Loucy (cell line): Measurements from ENCODE around the gene COMMD1.

Source experiments
- H2AFZ ChIP-seq: fragments of 200-600 bp; sonication (generic); 2 replicates; pipeline ENCODE4 v1.6.0; 2016; ENCODE audit warnings: antibody characterized with exemption, mild to moderate bottlenecking, low read length, moderate library complexity
- H3F3A ChIP-seq: fragments of 200-600 bp; 2 replicates; pipeline ENCODE4 v1.6.0; 2016; ENCODE audit warnings: antibody characterized with exemption, low read depth, mild to moderate bottlenecking
- H3K27me3 ChIP-seq: fragments of 200-600 bp; sonication (generic); 2 replicates; pipeline ENCODE4 v1.6.1; 2014; ENCODE audit warnings: low read length, mild to moderate bottlenecking; ENCODE audit not compliant: insufficient read depth, poor library complexity, severe bottlenecking
- H3K36me3 ChIP-seq: fragments of 200-600 bp; sonication (generic); 2 replicates; pipeline ENCODE4 v1.6.1; 2016; ENCODE audit warnings: low read length; ENCODE audit not compliant: insufficient read depth
- H3K4me1 ChIP-seq: fragments of 200-600 bp; sonication (generic); 2 replicates; pipeline ENCODE4 v1.5.1; 2014; ENCODE audit warnings: low read length, mild to moderate bottlenecking; ENCODE audit not compliant: insufficient read depth, poor library complexity, severe bottlenecking
- H3K4me2 ChIP-seq: fragments of 200-600 bp; sonication (generic); 2 replicates; pipeline ENCODE4 v1.6.0; 2014; ENCODE audit warnings: antibody characterized with exemption, low read length, low read depth, mild to moderate bottlenecking; ENCODE audit not compliant: poor library complexity, severe bottlenecking
- H3K4me3 ChIP-seq: fragments of 200-600 bp; sonication (generic); 2 replicates; pipeline ENCODE4 v1.5.1; 2014; ENCODE audit warnings: low read length, mild to moderate bottlenecking, mixed read lengths; ENCODE audit not compliant: poor library complexity, severe bottlenecking
- H3K79me2 ChIP-seq: fragments of 200-600 bp; sonication (generic); 2 replicates; pipeline ENCODE4 v1.6.1; 2014; ENCODE audit warnings: low read length; ENCODE audit not compliant: insufficient read depth
- H3K9ac ChIP-seq: fragments of 200-600 bp; sonication (generic); 2 replicates; pipeline ENCODE4 v1.6.0; 2014; ENCODE audit warnings: mild to moderate bottlenecking, low read depth, low read length, moderate library complexity; ENCODE audit not compliant: poor library complexity, severe bottlenecking
- H3K9me2 ChIP-seq: fragments of 200-600 bp; sonication (generic); replicated peaks from 2 replicates; pipeline ENCODE4 v1.6.1; 2016; ENCODE audit warnings: low read depth, low read length, mixed read lengths
- H3K9me3 ChIP-seq: fragments of 200-600 bp; sonication (generic); 2 replicates; pipeline ENCODE4 v1.6.1; 2014; ENCODE audit warnings: mild to moderate bottlenecking, antibody characterized with exemption, low read length, low read depth; ENCODE audit not compliant: insufficient read depth
- H4K20me1 ChIP-seq: fragments of 200-600 bp; sonication (generic); 2 replicates; pipeline ENCODE4 v1.6.0; 2014; ENCODE audit warnings: antibody characterized with exemption, low read length, mild to moderate bottlenecking; ENCODE audit not compliant: insufficient read depth, poor library complexity, severe bottlenecking
- CTCF ChIP-seq: fragments of 200-600 bp; sonication (generic); conservative IDR thresholded peaks from 2 replicates; pipeline ENCODE4 v1.5.1; 2014; ENCODE audit warnings: mild to moderate bottlenecking, antibody characterized with exemption, low read length
- EZH2phosphoT487 ChIP-seq: fragments of 200-600 bp; IDR thresholded peaks from 2 replicates; pipeline ENCODE4 v1.6.1; 2018; ENCODE audit warnings: antibody characterized with exemption, mild to moderate bottlenecking, moderate library complexity, borderline replicate concordance

COMMD1 gene

GRCh38 chr2:62074233-62074632, 168.8 kb downstream of the COMMD1 start:
- TF ChIP-seq CTCF (no peak), EZH2phosphoT487 (no peak)
- peaks cover 26% of the 10 kb centered on the region for H3K4me1 ChIP-seq
- H3F3A ChIP-seq = no peaks in the 10 kb centered on the region
- H3K4me3 ChIP-seq = no peak overlapping the region
- H3K9ac ChIP-seq = no peak overlapping the region
- no peak overlapping the region for H2AFZ ChIP-seq
- H3K79me2 ChIP-seq = peaks cover 81% of the 10 kb centered on the region
- peaks cover 9% of the 10 kb centered on the region; the same call in 1 of the 2 replicates for H3K36me3 ChIP-seq
- no peaks in the 10 kb centered on the region for H4K20me1 ChIP-seq
- peaks cover 14% of the 10 kb centered on the region; the same call in 1 of the 2 replicates for H3K9me3 ChIP-seq
- no peaks in the 10 kb centered on the region for H3K27me3 ChIP-seq
- H3K9me2 ChIP-seq = no peaks in the 10 kb centered on the region
- no peak overlapping the region for H3K4me2 ChIP-seq

GRCh38 chr2:62076980-62077638, 171.6 kb downstream of the COMMD1 start:
- TF ChIP-seq EZH2phosphoT487 (no peak), CTCF (no peak)
- Histone ChIP-seq H3K4me2 (no peak overlapping the region), H3K9ac (no peak overlapping the region), H3K36me3 (peaks cover 8% of the 10 kb centered on the region; the same call in 1 of the 2 replicates), H3K9me3 (peaks cover 13% of the 10 kb centered on the region; the same call in 1 of the 2 replicates), H3K27me3 (no peaks in the 10 kb centered on the region), H3K4me1 (peaks cover 39% of the 10 kb centered on the region), H3K79me2 (peaks cover 76% of the 10 kb centered on the region), H4K20me1 (no peaks in the 10 kb centered on the region), H3K4me3 (no peak overlapping the region), H2AFZ (no peak overlapping the region), H3F3A (no peaks in the 10 kb centered on the region), H3K9me2 (no peaks in the 10 kb centered on the region)

- Histone ChIP-seq H3K79me2 (peaks cover 49% of the 10 kb centered on the region), H3K4me3 (no peak overlapping the region), H3K9ac (peak overlapping the region; percentile 9), H3K4me2 (peak overlapping the region; percentile 29), H3K36me3 (no peaks in the 10 kb centered on the region), H2AFZ (no peak overlapping the region), H3K9me3 (no peaks in the 10 kb centered on the region), H3K9me2 (no peaks in the 10 kb centered on the region), H3K27me3 (no peaks in the 10 kb centered on the region), H4K20me1 (no peaks in the 10 kb centered on the region), H3F3A (no peaks in the 10 kb centered on the region; the same call in 1 of the 2 replicates), H3K4me1 (peaks cover 62% of the 10 kb centered on the region)
- no peak for TF ChIP-seq CTCF
- TF ChIP-seq EZH2phosphoT487 = no peak
Observed at GRCh38 chr2:62084801-62085200, 179.3 kb downstream of the COMMD1 start.
